Type B pancreatic cell (in vitro differentiated cells): ENCODE measurements around the gene MBD1. TPM values are rescaled to one million over a fixed set of nuclear protein-coding genes. Genes with fewer than 3 reads are reported as not detected.
"Not testable (repeated sequence)": the region's sequence is repeated elsewhere in the genome, so short reads cannot be mapped to it uniquely, and the experiment has no call there.

Source experiments
- DNase-seq: peaks from one replicate; pipeline ENCODE4 v3.0.0; 2021; ENCODE audit warnings: mixed read lengths; ENCODE audit not compliant: unreplicated experiment; ENCODE audit errors: extremely low spot score
- H3K27ac Mint-ChIP-seq: 2 replicates; pipeline ENCODE4 v1.8.0; 2021; ENCODE audit warnings: mild to moderate bottlenecking, mixed read lengths
- H3K27me3 Mint-ChIP-seq: 2 replicates; pipeline ENCODE4 v1.8.0; 2021; ENCODE audit warnings: mixed read lengths
- H3K36me3 Mint-ChIP-seq: 2 replicates; pipeline ENCODE4 v1.8.0; 2021; ENCODE audit warnings: mixed read lengths
- H3K4me1 Mint-ChIP-seq: one replicate; pipeline ENCODE4 v1.8.0; 2021; ENCODE audit warnings: mixed read lengths; ENCODE audit not compliant: unreplicated experiment
- H3K4me3 Mint-ChIP-seq: 2 replicates; pipeline ENCODE4 v1.8.0; 2021; ENCODE audit warnings: mild to moderate bottlenecking, mixed read lengths
- H3K9me3 Mint-ChIP-seq: 2 replicates; pipeline ENCODE4 v1.8.0; 2021; ENCODE audit warnings: mixed read lengths
- CTCF ChIP-seq: fragments of 200-600 bp; sonication (generic); conservative IDR thresholded peaks from 2 replicates; pipeline ENCODE4 v1.5.0; 2021; ENCODE audit warnings: antibody characterized with exemption, mild to moderate bottlenecking
- total RNA-seq: library from RNA; stranded (reverse); gene quantifications from 2 replicates; pipeline ENCODE4 v1.2.1, GENCODE V29; 2021; ENCODE audit warnings: low replicate concordance

Gene MBD1
- total RNA-seq, 1 donor from 2014 or later = 81.9 TPM

GRCh38 chr18:50298443-50299284, 17.3 kb upstream of the MBD1 start:
- Mint-ChIP-seq H3K36me3 (no peaks in the 10 kb centered on the region), H3K27me3 (peaks cover 19% of the 10 kb centered on the region), H3K27ac (no peak overlapping the region), H3K4me3 (peak overlapping the region; percentile 87), H3K9me3 (no peaks in the 10 kb centered on the region), H3K4me1 (peaks cover 3% of the 10 kb centered on the region)
- DNase-seq = no peak
- no peak for TF ChIP-seq CTCF

- Mint-ChIP-seq H3K27ac (peak overlapping the region; percentile 43), H3K36me3 (no peaks in the 10 kb centered on the region), H3K9me3 (no peaks in the 10 kb centered on the region), H3K4me1 (peaks cover 3% of the 10 kb centered on the region), H3K4me3 (peak overlapping the region; percentile 87), H3K27me3 (peaks cover 19% of the 10 kb centered on the region)
- TF ChIP-seq CTCF = no peak
- DNase-seq = no peak
Observed at GRCh38 chr18:50297621-50298442, 16.5 kb upstream of the MBD1 start.

GRCh38 chr18:50293039-50293438, 11.7 kb upstream of the MBD1 start:
- H3K36me3 Mint-ChIP-seq = no peaks in the 10 kb centered on the region
- no peak overlapping the region for H3K4me3 Mint-ChIP-seq
- H3K27me3 Mint-ChIP-seq = peaks cover 4% of the 10 kb centered on the region
- peaks cover 1% of the 10 kb centered on the region for H3K4me1 Mint-ChIP-seq
- no peak for TF ChIP-seq CTCF
- no peaks in the 10 kb centered on the region for H3K9me3 Mint-ChIP-seq
- H3K27ac Mint-ChIP-seq = no peak overlapping the region
- no peak for DNase-seq

- Mint-ChIP-seq H3K9me3 (no peaks in the 10 kb centered on the region), H3K27ac (no peak overlapping the region), H3K36me3 (peaks cover 10% of the 10 kb centered on the region), H3K4me1 (peaks cover 16% of the 10 kb centered on the region), H3K4me3 (peak overlapping the region; percentile 76), H3K27me3 (no peaks in the 10 kb centered on the region)
- no peak for DNase-seq
- no peak for TF ChIP-seq CTCF
Observed at GRCh38 chr18:50289108-50289443, 7.8 kb upstream of the MBD1 start.

GRCh38 chr18:50288348-50289107, 7.2 kb upstream of the MBD1 start:
- H3K4me1 Mint-ChIP-seq = peaks cover 16% of the 10 kb centered on the region
- DNase-seq, H3K27me3 Mint-ChIP-seq, H3K9me3 Mint-ChIP-seq: not testable (repeated sequence)
- peaks cover 14% of the 10 kb centered on the region for H3K36me3 Mint-ChIP-seq
- peak overlapping the region; percentile 97 for H3K4me3 Mint-ChIP-seq
- peak overlapping the region; percentile 87 for H3K27ac Mint-ChIP-seq
